ENCODE measurements around the gene KRT34.

DNA sequence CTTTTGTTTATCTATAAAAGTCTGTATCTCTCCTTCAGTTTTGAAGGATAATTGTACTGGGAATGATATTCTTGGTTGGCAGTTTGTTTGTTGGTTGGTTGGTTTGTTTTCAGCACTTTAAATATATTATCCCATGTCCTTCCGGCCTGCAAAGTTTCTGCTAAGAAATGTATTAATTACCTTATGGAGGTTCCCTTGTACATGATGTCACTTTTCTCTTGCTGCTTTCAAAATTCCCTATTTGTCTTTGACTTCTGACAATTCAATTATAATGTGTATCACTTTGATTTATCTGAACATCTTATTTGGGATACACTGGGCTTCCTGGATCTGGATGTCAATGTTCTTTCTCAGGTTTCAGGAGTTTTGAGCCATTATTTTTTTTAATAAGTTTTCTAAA is 4.1 kb upstream of the KRT34 start:
- TF ChIP-seq YY1 (IDR thresholded peaks at IDR 0.05; ENCODE audit: low read depth) (no peak), ZBTB7A (IDR thresholded peaks at IDR 0.05; ENCODE audit: low read depth) (no peak), RAD21 (IDR thresholded peaks at IDR 0.05; ENCODE audit: low read depth) (no peak), EP300 (IDR thresholded peaks at IDR 0.05; ENCODE audit: borderline replicate concordance) (no peak), CEBPB (IDR thresholded peaks at IDR 0.05) (no peak)
